GM21367 (cell line): Measurements from ENCODE around the gene LAMB4.

Source experiments
- ATAC-seq: cut with Tn5 transposase; IDR thresholded peaks from one replicate; pipeline ENCODE4 v1.9.1; 2021; ENCODE audit not compliant: unreplicated experiment

The LAMB4 gene

GRCh38 chr7:108142675-108143259 is 12.6 kb upstream of the LAMB4 start:
- no peak for ATAC-seq

DNA sequence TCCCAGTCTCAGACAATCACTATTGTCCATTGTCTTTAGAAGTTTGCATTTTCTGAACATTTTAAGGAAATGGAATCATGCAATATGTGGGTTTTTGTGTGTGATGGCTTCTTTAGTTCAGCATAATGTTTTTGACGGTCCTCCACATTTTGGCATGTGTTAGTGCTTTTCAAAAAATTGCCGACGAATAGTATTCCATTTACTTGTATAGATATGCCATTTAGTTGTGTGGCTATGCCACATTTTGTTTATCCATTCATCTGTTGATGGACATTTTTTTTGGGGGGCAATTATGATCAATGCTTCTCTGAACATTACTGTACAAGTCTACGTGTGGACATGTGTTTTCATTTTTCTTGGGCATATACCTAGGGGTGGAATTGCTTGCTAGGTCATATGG is 12.0 kb upstream of the LAMB4 start:
- no peak for ATAC-seq

- ATAC-seq = no peak
These were observed 10.5 kb upstream of the LAMB4 start for GRCh38 chr7:108140671-108141070.

DNA sequence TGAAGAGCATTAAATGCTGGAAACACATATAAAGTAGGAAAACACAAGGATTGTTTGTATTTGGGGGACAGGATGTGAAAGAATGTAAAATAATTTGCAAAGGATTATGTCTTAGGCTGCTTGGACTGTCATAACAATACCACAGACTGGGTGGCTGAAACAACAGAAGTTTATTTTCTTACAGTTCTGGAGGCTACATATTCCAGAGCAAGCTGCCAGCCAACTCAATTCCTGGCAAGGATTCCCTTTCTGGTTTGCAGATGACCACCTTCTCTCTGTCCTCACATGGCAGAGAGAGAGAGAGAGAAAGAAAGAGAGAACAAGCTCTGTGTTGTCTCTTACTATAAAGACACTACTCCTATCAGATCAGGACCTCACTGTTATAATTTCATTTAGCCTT is 8.8 kb upstream of the LAMB4 start:
- no peak for ATAC-seq

DNA sequence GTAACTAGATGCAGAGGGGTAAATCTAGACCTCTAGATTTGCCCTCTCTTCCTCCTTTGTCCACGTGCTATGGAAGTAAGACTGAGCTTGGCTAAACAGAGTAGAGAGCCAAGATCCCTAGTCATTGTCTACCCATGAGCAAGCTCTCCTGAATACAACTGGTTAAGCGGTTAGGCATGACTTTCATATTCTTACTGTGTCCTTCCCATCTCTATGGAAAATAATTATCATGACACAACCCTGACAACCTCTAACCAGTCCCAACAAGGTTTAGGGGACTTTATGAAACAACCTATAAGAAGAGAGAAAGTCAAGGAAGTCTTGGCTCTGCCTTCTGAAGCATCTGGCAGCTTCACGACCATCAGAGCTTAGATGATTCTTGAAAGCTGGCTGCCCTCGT is 7.8 kb upstream of the LAMB4 start:
- ATAC-seq = no peak

GRCh38 chr7:108137040-108137439 is 6.9 kb upstream of the LAMB4 start:
- no peak for ATAC-seq

DNA sequence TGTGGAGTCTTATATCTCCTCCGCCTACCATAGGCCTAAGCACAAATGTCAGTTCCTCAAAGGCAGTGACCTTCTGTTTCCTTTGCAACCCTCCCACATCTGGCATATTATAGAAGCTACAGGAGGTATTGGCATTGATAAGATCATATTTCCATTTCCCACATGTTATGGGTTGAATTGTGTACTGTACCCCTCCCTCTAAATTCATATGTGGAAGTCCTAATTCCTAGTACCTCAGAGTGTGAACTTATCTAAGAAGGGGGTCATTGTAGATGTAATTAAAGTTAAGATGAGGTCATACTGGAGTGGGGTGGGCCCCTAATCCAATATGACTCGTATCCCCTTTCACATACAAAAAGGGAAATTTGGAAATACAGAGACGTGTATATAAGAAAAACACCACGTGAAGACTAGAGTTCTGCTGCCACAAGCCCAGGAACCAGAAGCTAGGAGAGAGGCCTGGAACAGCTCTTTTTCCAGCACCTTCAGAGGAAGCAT is 6.1 kb upstream of the LAMB4 start:
- peak; percentile 25 for ATAC-seq

- ATAC-seq = peak; percentile 96
These were observed 5.5 kb upstream of the LAMB4 start for GRCh38 chr7:108135446-108136190.

- ATAC-seq = no peak
These were observed 4.3 kb upstream of the LAMB4 start for GRCh38 chr7:108134486-108134885.

DNA sequence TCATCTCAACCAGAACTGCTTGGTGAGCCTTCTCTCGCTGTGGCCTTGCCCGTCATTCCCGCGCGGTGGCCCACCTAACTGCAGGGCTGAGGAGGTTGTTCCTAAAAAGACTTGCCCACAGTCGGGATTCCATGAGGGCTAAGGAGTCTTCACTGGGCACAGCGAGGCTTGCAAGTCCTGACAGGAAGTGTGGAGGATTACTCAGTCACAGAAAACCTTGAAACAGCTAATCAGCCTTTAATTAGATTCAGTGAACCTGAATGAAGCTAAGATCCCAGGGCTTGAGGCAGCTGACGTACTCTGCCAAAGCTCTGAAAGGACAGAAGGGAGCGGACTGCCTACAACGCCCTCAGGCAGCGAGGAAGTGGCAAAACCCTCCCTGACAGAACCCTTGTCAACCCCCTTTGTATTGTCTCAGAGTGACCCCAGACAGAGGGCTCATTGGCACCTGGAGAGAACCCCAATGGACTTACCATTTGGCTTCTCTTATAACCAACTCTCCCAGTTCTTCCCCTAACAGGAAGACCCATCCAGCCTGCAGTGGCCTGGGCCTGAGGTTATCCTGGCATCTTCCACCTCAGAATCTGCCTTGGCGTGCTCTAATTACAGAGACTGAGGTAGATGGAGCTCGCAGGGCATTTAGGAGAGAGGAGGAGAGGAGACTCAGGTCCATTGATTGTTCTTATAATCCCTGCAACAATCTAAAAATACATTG is 2.5 kb upstream of the LAMB4 start:
- no peak for ATAC-seq

DNA sequence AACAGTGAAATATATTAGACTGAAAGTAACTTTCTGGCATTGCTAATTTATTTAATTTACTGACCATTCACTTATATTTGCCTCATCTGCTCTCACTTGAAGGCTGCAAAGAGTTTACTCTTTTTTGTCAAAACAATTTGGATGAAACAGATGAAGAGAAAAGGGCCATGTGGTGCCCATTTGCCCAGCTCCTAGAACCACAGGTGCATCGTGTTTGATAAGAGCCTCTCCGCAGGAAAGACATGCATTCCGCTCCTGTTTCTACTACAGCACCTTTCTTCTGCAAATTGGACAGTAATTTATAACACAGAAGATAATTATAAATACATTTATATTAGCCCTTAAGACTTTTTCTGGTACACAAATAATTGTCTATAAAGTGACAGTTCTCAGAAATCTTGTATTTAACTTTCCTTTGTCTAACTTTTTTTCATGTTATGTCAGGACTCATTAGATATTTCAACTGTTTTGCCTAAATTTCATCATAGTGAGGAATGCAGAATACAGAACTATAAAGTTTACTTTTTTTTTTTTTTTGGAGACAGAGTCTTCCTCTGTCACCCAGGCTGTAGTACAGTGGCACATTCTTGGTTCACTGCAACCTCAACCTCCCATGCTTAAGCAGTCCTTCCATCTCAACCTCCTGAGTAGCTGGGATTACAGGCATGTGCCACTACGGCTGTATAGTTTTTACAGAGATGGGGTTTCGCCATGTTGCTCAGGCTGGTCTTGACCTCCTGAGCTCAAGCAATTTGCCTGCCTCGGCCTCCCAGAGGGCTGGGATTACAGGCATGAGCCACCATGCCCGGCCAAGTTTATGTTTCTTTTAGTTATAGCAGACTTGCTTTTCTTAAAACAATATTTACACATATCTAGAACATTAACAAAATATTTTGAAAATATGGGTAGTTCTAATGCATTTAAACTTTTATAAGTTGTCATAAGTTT is 869 bp downstream of the LAMB4 start:
- no peak for ATAC-seq

DNA sequence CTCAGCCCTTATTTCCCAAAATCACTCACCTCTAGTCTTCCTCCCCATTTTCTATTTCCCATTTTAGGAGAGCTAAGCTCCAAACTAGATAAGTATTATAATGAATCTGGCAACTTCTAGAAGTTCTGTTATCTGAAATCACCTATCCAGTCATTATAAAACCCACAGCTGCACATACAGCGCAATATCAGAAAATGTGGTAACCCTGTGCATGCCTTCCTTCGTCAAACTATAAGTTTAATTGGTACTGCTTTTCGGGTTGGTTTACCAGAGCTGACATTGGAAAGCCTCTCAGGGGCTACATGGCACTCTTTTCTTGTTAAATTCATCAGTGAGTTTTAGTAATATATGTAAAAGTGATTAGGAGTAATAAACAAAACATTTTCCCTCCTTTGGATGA is 1.6 kb downstream of the LAMB4 start:
- no peak for ATAC-seq

DNA sequence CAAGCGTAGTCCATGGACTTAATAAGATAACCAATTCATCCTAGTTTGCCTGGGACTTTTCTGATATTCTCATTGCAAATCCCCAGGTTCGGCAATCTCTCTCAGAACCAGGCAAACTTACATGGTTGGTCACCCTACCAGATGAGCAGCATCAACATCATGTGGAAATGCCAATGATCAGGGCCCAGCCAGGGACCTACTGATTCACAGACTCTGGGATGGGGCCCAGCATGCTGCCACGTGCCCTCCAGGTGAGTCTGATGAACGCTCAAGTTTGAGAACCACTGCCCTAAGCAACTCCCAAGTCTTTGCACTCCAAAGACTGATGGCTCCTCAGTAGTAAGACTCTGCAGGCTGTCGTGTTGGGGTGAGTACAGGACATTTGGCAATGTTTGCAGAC is 2.7 kb downstream of the LAMB4 start:
- ATAC-seq = no peak

GRCh38 chr7:108124820-108125219 is 5.3 kb downstream of the LAMB4 start:
- no peak for ATAC-seq

DNA sequence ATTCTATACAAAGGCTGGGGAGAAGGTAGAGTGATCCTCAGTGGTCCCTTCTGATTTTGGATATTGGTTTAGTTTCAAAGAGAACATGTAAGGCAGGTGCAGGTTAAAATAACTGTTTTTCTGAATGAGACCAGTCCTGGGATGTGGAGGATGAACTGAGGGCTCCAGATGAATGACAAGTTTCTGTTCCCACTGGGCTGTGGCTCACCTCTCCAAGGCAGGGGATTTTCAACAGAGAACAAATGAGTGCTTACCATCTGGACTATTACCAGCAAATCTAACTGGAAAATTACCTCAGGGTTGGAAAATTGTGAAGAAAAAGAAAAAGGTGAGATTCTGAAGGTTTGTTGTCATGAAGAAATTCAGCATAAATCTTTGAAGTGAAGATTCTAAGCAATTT is 8.0 kb downstream of the LAMB4 start:
- ATAC-seq = no peak

DNA sequence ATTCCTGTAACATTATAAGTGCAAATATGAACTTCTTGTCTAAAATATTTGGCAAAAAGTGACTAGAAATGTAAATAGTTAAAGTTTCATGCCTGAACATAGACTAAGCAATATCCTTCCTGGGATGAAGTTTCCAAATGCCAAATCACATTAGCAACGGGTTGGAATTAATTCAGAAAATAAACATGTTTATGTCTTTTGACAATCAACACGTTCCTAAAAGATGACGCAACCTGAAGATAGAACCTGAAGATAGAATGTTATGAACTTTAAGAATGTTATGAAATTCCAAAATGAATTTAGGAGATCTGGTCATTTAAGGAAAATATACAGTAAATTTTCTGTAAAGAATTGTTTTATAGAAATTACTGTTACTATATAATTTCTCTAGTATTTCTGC is 9.2 kb downstream of the LAMB4 start:
- no peak for ATAC-seq

GRCh38 chr7:108120196-108120595 is 10.0 kb downstream of the LAMB4 start:
- ATAC-seq = no peak

DNA sequence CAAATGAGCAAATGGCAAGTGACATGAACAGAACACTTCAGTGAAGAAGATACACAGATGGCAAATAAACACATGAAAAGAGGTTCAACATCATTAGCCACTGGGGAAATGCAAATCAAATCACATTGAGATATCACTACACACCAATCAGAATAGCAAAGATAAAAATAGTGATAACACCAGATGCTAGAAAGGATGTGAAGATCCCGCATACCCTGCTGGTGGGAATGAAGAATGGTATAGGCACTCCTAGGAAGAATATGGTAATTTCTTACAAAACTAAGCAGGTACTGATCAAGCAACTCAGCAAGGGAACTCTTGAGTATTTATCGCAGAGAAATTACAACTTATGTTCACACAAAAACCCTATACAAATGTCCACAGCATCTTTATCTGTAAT is 11.2 kb downstream of the LAMB4 start:
- no peak for ATAC-seq

- ATAC-seq = peak; percentile 77
These were observed 15.9 kb downstream of the LAMB4 start for GRCh38 chr7:108114117-108114841.

DNA sequence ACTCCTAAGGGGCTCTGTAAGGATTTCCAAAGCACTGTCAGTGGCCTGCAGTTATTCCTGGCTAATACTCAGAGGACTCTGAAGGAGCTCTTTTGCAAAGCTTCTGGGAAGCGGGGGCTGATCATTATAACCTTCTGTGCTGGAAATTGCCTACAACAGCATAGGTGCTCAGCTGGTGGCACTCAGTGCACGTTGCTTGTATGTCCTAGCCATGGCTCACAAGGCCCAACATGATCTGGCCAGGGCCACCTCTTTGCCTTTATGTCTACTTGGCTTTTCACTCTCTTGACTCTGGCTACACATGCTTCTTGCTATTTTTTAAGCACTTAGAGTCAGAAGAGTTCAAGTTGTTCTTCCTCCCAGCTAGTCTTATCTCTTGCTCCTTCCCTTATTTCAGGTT is 17.5 kb downstream of the LAMB4 start:
- no peak for ATAC-seq
